Left cardiac atrium (tissue), 4 donors: ENCODE data around the gene LCN15. TPM values are rescaled to one million over a fixed set of nuclear protein-coding genes. Genes with fewer than 3 reads are reported as not detected.

Experiments used
- ATAC-seq, 2 donors: fragments of 200-7000 bp; cut with Tn5 transposase; one replicate each; pipeline ENCODE4 v1.9.1; 2020; ENCODE audit warnings: mild to moderate bottlenecking in 2 of 2, moderate library complexity in 2 of 2
- DNase-seq: peaks from one replicate; pipeline ENCODE4 v3.0.0-alpha.2; 2020
- intact Hi-C, 2 donors: fragments of 100-400 bp; cut with DNase I; formaldehyde crosslinking; loops; one replicate each; pipeline versions ENCODE4 v1.14.1 to v1.15.1; 2022 to 2023
- total RNA-seq, 2 donors: library from RNA; stranded (reverse); fragmentation: NEBNext Ultra II Directional; extraction: Animal tissue kit (Norgen Biotek cat#: 25700); gene quantifications; one replicate each; pipeline ENCODE4 v1.2.1, GENCODE V29; 2021
- donor health status: DM: no; HTN: yes; CAD: no.
- donor health status: DM: no; HTN: yes; CAD: no; lungs with severe emphysema.
- donor health status: DM: yes; HTN: yes; CAD: no.
- donor health status: Dilated cardiomyopathy.

The LCN15 gene
- total RNA-seq, 2 donors from 2014 or later = 0.41 to 1.1 TPM

GRCh38 chr9:136747161-136748060, 16.9 kb downstream of the LCN15 start:
- ATAC-seq (no peak), DNase-seq (peak; percentile 19)
- intact Hi-C loops = no loop called here

- DNase-seq (peak; percentile 20), ATAC-seq (no peak)
- intact Hi-C loops = no loop called here
Observed at GRCh38 chr9:136746621-136747020, 17.7 kb downstream of the LCN15 start.

GRCh38 chr9:136746155-136746490, 18.2 kb downstream of the LCN15 start:
- intact Hi-C loops = no loop called here
- ATAC-seq (no peak), DNase-seq (no peak)

DNA sequence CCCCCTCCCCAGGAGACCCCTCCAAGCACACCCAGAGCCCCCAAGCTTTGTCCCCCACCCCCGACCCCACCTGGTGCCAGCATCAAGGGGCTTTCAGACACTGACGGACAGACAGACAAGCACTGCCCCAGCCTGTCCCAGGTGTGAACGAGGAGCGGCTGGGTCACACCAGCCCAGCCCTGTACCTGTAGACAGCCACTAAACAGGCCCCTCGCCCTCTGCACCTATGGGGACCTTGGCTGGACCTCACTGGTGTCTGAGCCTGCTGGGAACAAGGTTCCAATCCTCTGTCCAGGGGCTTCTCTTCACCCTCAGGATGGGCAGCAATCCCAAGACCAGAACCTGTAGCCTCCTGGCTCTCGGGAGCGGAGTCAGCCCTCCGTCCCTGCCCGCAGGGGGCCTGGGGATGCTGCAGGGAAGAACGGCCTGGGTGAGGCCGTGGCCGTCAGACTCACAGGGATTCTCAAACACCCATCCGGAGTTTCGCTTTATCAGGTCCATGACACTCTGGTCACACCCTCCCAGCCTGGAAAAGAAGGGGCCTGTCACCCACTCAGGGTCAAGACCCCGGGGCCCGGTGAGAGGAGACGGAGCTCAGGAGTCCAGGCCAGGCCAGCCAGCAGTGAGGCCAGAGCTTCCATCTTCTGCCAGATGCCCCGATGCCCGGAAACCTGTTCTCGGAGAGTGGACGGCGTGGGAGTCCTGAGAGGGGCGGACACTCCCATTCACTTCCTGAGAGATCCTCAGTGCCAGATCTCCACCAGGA, 18.7 kb downstream of the LCN15 start:
- intact Hi-C loops = no loop called here
- ATAC-seq (peak in 1 of 2 donors; percentile 22), DNase-seq (peak; percentile 61)

GRCh38 chr9:136744773-136745172, 19.5 kb downstream of the LCN15 start:
- DNase-seq (peak; percentile 22), ATAC-seq (no peak)
- intact Hi-C loops = no loop called here

DNA sequence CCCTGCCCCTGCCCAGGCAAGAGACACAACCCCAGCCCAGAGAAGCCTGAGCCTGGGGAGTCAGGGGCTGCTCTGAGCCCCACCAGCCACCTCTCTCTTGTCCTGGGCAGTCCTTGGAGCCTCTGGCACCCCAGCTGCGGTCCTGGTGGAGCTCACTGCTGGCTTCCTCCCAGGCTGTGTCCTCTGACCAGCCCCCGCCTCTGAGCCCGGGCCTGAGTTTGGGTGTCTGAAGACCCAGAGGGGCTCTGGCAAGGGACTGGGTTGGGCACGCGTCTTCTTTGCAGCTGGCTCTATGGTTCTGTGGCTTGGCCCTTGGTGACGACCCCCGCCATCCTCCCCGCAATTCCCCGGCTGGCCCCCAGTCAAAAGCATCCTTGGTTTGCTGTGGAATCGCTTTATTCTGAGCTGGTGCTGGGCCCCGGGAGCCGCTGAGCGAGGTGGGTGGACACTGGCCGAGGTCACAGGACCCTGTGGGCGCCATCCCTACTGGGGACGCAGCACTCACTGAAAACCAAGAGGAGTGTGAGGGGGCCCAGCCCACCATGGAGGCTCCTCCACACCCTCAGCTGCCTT, 20.6 kb downstream of the LCN15 start:
- no peak for ATAC-seq
- intact Hi-C loops = no loop called here
- DNase-seq = no peak

DNA sequence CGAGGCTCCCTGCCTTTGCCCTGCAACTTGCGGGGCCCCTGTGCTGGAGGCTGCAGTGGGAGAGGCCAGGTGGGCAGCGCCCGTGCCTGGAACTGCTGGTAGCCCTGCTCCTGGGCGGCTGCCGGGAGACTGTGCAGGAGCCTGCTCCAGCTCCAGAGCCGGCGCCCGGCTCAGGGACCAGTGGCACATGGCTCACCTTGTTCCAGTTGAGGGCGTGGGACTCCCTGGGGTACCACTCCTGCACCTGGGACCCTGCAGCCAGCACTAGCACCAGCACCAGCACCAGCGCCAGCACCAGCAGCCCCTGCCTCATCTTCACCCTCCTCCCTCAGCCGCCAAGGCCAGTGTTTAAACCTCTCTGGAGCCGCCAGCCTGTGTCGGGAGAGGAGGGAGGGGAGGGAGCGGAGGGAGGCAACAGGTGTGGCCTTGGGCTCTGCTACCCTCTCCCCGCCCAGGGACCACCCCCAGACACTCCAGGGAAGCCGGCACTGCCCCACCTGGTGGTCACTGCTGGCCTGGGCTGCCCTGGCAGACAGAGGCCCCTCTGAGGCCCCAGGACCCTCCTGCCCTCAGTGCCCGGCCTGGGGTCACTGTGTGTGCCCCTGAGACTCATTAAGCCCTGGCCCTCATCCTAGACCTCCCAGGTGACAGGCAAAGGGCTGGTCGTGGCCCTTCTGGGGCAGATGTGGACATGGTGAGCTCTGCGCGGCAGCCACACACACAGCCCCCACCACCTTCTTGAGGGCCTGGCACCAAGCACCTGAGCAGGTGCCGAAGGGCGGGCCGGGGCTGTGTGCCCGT, 21.5 kb downstream of the LCN15 start, which contains the start of gene LCN10:
Gene LCN10 (minus strand): TSS at position 350 of the 801 bp plus-strand sequence. CDS start 37 bp downstream, at position 313.
- intact Hi-C loops = no loop called here
- ATAC-seq (peak in 1 of 2 donors; percentile 8), DNase-seq (no peak)

DNA sequence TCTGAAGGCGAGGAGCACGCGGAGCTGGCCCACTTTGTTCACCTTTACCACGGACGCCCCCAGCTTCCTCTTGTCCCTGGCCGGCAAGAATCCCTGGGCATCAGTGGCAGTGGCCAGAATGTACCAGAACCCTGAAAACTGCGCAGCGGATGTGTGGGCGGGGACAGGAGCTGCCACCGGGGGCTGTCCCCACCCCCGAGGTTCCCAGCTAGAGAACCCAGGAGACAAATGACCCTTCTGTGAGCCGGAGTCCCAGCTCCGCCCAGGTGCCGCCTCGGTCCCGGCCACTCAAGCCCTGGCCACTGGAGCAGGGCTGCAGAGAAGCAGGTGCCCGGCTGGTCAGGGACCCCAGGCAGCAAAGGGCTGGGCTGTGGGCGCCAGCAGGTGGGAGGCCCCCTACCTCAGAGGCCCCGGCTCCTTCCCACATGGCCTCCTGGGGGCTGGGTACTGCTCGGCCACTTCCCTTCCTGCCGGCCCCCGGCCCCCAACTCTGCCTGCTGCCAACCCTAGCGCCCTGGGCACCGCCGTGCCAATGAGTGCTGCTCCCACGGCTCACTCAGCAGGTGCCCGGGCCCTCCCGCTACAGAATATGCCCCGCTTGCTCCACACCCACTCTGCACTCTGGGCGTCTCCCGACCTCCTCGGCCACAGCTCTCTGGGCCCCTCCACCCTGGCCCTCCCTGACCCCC, 22.3 kb downstream of the LCN15 start:
- peak in 1 of 2 donors; percentile 12 for ATAC-seq

DNA sequence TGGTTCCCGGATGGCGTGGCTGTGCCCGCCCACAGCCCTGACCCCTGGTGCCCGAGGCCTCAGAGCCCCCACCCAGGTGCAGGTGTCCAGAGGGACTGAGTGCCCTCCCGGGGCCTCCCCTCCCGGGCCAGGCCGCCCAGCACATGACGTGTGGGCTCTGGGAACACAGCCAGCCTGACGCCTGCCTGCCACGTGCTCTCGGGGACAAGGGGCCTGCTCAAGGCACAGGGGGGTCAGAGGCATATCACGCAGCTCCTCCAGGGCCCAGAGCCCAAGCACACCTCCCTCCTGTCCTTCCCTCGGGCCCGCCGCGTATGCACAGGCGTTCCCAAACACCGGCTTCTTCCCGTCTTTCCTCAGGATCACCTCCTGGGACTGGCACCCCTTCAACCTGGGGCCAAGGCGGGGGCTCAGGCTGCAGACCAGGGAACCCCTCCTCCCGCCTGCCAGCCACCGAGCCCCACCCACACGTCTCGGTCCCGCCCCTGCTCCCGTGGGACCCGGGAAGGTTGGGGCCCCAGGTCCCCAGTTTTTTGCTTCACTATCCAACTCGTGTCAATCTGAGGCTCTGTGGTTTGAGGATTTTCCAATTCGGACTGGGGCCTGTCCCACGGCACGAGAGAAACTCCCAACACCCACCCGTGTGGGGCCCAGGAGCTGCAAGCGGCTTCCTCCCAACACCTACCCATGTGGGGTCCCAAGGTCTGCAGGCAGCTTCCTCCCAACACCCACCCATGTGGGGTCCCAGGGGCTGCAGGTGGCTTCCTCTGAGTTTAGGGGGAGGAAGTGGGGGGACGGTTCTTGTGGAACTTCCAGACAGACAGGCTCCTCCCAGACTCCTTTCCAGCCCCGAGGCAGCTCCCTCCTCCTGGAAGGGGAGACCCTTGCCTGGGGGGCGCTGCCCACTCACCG, 23.1 kb downstream of the LCN15 start:
- intact Hi-C loops = no loop called here
- ATAC-seq (peak; percentile 33 to 70), DNase-seq (peak; percentile 54)

More for the DNA sequence above, 22.3 kb downstream of the LCN15 start:
- DNase-seq = peak; percentile 31
- intact Hi-C loops = no loop called here

- ATAC-seq (no peak), DNase-seq (peak; percentile 10)
- intact Hi-C loops = no loop called here
Observed at GRCh38 chr9:136740491-136740890, 23.8 kb downstream of the LCN15 start.

DNA sequence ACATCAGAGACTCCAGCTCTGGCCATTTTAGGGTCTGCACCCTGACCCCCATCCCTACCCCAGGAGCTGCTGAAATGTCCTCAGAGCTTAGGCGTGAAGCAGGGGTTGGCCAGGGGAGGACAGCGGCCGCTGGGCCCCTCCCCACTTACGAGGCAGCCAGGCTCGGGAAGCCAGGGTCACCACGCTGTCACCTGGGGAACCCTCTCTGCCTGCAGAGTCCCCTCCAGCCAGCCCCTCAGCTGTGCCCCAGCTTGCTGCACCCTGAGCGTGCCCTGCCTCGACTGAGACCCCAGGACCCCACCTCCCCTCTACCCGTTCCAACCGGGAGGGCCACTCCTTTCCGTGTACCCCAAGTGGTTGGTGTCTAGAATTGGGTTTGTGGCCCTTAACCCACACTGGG, 24.2 kb downstream of the LCN15 start:
- intact Hi-C loops = no loop called here
- DNase-seq = peak; percentile 14
- no peak for ATAC-seq

DNA sequence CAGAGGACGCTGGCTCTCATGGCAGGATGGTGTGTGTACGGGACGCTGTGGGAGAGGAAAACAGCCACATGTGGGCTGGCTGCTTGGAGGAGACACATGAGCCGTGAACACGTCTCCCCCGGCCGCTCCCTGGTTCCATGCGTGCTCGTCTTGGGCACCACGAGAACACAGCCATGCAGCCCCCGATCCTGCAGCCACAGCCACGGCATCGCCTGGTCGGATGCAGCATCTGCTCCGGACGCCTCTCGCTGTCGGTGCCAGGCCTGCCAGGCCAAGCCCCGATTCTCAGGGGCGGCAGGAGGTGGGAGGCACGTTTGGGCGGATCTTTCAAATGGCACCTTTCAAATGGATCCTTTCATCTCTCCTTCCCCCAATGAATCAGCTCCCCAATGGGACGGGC, 24.8 kb downstream of the LCN15 start:
- ATAC-seq = no peak
- peak; percentile 8 for DNase-seq
- intact Hi-C loops = no loop called here

GRCh38 chr9:136738960-136739359, 25.4 kb downstream of the LCN15 start:
- DNase-seq = no peak
- no peak for ATAC-seq
- intact Hi-C loops = no loop called here

- ATAC-seq (no peak), DNase-seq (peak; percentile 9)
- intact Hi-C loops = no loop called here
Observed at GRCh38 chr9:136735812-136736480, 28.4 kb downstream of the LCN15 start.

GRCh38 chr9:136734837-136735496, 29.4 kb downstream of the LCN15 start:
- ATAC-seq = no peak
- no peak for DNase-seq
- intact Hi-C loops = no loop called here

- peak; percentile 14 for DNase-seq
- ATAC-seq = no peak
- intact Hi-C loops = no loop called here
Observed at GRCh38 chr9:136733611-136734010, 30.7 kb downstream of the LCN15 start.
